Neural cell (in vitro differentiated cells): ENCODE measurements around the gene UBAP1. TPM values are rescaled to one million over a fixed set of nuclear protein-coding genes. Genes with fewer than 3 reads are reported as not detected.

Experiments
- H2AFZ ChIP-seq: fragments of 200-600, 300-800 bp; sonication (generic), shearing (Covaris generic); 2 replicates; pipeline ENCODE4 v1.6.0; 2014; ENCODE audit warnings: low read depth, mild to moderate bottlenecking, antibody characterized with exemption, low read length, moderate library complexity
- H3F3A ChIP-seq: fragments of 200-600 bp; shearing (Covaris generic); 2 replicates; pipeline ENCODE4 v1.6.1; 2016; ENCODE audit warnings: mild to moderate bottlenecking, moderate library complexity, mixed read lengths, antibody characterized with exemption, low read length; ENCODE audit not compliant: insufficient read depth, poor library complexity, severe bottlenecking
- H3K27ac ChIP-seq: fragments of 200-600, 300-800 bp; sonication (generic), shearing (Covaris generic); 2 replicates; pipeline ENCODE4 v1.5.1; 2014; ENCODE audit warnings: mild to moderate bottlenecking, low read length, moderate library complexity
- H3K27me3 ChIP-seq: fragments of 300-800, 200-600 bp; sonication (generic), shearing (Covaris generic); 2 replicates; pipeline ENCODE4 v1.6.0; 2014; ENCODE audit warnings: mild to moderate bottlenecking, low read depth, low read length, moderate library complexity; ENCODE audit not compliant: insufficient read depth
- H3K36me3 ChIP-seq: fragments of 300-800, 200-600 bp; sonication (generic), shearing (Covaris generic); 2 replicates; pipeline ENCODE4 v1.5.1; 2014; ENCODE audit warnings: mild to moderate bottlenecking, antibody characterized with exemption, low read length, moderate library complexity; ENCODE audit not compliant: insufficient read depth
- H3K4me2 ChIP-seq: fragments of 300-800, 200-600 bp; sonication (generic), shearing (Covaris generic); 2 replicates; pipeline ENCODE4 v1.6.0; 2014; ENCODE audit warnings: mild to moderate bottlenecking, low read length
- H3K4me3 ChIP-seq: fragments of 300-800, 200-600 bp; sonication (generic), shearing (Covaris generic); 2 replicates; pipeline ENCODE4 v1.5.1; 2014; ENCODE audit warnings: mild to moderate bottlenecking, low read length, moderate library complexity
- H3K79me2 ChIP-seq: fragments of 200-600 bp; shearing (Covaris generic); replicated peaks from 2 replicates; pipeline ENCODE4 v1.6.0; 2014; ENCODE audit warnings: mild to moderate bottlenecking, low read length, moderate library complexity; ENCODE audit not compliant: insufficient read depth
- H3K9ac ChIP-seq: fragments of 300-800, 200-600 bp; sonication (generic), shearing (Covaris generic); 2 replicates; pipeline ENCODE4 v1.6.1; 2016; ENCODE audit warnings: mild to moderate bottlenecking, low read length, mixed read lengths
- H3K9me2 ChIP-seq: fragments of 200-600 bp; shearing (Covaris generic); 2 replicates; pipeline ENCODE4 v1.6.1; 2016; ENCODE audit warnings: mild to moderate bottlenecking, low read length, mixed read lengths; ENCODE audit not compliant: insufficient read depth
- H3K9me3 ChIP-seq: fragments of 200-600, 300-800 bp; sonication (generic), shearing (Covaris generic); 2 replicates; pipeline ENCODE4 v1.6.1; 2016; ENCODE audit warnings: mild to moderate bottlenecking, mixed run types, low read length, moderate library complexity, mixed read lengths
- H4K20me1 ChIP-seq: fragments of 200-600 bp; shearing (Covaris generic); 2 replicates; pipeline ENCODE4 v1.6.1; 2016; ENCODE audit warnings: mild to moderate bottlenecking, mixed run types; ENCODE audit not compliant: insufficient read depth
- EP300 ChIP-seq: fragments of 450-650 bp; conservative IDR thresholded peaks from 2 replicates; pipeline ENCODE4 v1.6.1; 2014; ENCODE audit warnings: antibody characterized with exemption, mild to moderate bottlenecking, moderate library complexity; ENCODE audit not compliant: poor library complexity, severe bottlenecking
- EZH2 ChIP-seq: fragments of 200-600, 300-800 bp; shearing (Covaris generic), sonication (generic); IDR thresholded peaks from 2 replicates; pipeline ENCODE4 v1.6.1; 2014; ENCODE audit warnings: antibody characterized with exemption, low read length, borderline replicate concordance, mild to moderate bottlenecking; ENCODE audit not compliant: insufficient read depth, poor library complexity, severe bottlenecking
- MXI1 ChIP-seq: fragments of 450-650 bp; conservative IDR thresholded peaks from 2 replicates; pipeline ENCODE4 v1.6.1; 2014; ENCODE audit warnings: antibody characterized with exemption, mild to moderate bottlenecking; ENCODE audit not compliant: poor library complexity, severe bottlenecking
- POLR2AphosphoS5 ChIP-seq: IDR thresholded peaks from 2 replicates; pipeline ENCODE4 v1.6.1; 2012
- RAD21 ChIP-seq: fragments of 450-650 bp; conservative IDR thresholded peaks from 2 replicates; pipeline ENCODE4 v1.6.1; 2014; ENCODE audit warnings: antibody characterized with exemption, mild to moderate bottlenecking, moderate library complexity
- SMC3 ChIP-seq: fragments of 450-650 bp; conservative IDR thresholded peaks from 2 replicates; pipeline ENCODE4 v1.6.1; 2014; ENCODE audit warnings: antibody characterized with exemption, mild to moderate bottlenecking, moderate library complexity; ENCODE audit not compliant: poor library complexity
- TAF1 ChIP-seq: IDR thresholded peaks from 2 replicates; pipeline ENCODE4 v1.6.1; 2012; ENCODE audit warnings: low read depth
- polyA plus RNA-seq: library from polyadenylated mRNA; depleted of rRNA; stranded (reverse); fragments of >200 nt; gene quantifications from 2 replicates; pipeline ENCODE4 v1.2.3, GENCODE V29; 2014
- TF ChIP-seq, protein P1 (sequence below): fragments of 450-650 bp; IDR thresholded peaks from 2 replicates; pipeline ENCODE4 v1.5.1; 2014; ENCODE audit warnings: antibody characterized with exemption, mild to moderate bottlenecking, moderate library complexity; ENCODE audit not compliant: poor library complexity, severe bottlenecking
- TF ChIP-seq, protein P2 (sequence below): IDR thresholded peaks from 2 replicates; pipeline ENCODE4 v1.6.1; 2012; ENCODE audit warnings: borderline replicate concordance

Gene UBAP1
- polyA plus RNA-seq, 1 donor from 2014 or later = 35.1 TPM

DNA sequence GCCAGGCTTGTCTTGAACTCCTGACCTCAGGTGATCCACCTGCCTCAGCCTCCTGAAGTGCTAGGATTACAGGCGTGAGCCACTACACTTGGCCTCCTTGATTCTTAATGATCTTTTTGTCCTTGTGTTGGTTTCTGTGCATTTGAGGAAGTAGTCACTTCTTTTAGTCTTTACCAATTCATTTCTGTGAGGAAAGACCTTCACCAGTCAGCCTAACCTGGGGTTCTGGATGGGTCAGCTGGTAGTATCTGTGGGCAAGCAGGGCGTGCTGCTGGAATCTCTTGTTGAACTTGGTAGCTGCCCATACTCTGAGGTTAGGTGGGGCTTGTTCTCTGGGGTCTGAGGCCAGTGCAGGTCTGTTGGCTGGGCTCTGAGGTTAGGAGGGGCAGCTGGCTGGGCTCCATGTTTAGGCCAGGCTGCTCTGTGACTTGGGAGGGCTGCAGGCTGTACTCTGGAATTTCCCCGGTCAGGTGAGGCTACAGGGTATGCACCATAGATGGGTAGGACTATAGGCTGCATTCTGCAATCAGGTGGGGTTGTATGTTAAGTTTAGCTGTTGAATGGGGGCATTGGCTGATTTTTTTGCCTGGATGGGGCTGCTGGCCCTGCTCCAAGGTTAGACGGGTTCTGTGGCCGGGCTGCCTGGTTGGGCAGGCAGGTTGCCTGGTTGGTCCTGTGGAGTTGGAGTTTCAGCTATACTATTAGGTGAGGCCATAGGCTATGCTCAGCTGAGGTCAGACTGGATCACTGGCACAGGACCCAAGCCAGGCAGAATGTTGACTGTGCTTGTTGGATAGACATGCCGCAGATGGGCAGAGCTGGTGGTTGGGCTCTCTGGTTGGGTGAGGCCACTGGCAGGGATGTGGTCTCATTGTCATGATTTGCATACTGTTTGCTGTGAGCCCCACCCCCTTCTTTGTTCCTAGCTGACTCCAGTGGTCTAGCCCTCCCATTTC, 19.2 kb downstream of the UBAP1 start:
- no peak overlapping the region for H2AFZ ChIP-seq
- no peak overlapping the region for H3K9ac ChIP-seq
- peaks cover 17% of the 10 kb centered on the region for H3K79me2 ChIP-seq
- H3F3A ChIP-seq = no peaks in the 10 kb centered on the region
- no peaks in the 10 kb centered on the region for H3K9me2 ChIP-seq
- H3K27me3 ChIP-seq = no peaks in the 10 kb centered on the region
- H3K4me3 ChIP-seq = no peak overlapping the region
- TF ChIP-seq TAF1 (no peak), MXI1 (no peak), EZH2 (no peak), RAD21 (no peak), EP300 (no peak), SMC3 (no peak), POLR2AphosphoS5 (no peak)
- TF ChIP-seq, protein P1, sequence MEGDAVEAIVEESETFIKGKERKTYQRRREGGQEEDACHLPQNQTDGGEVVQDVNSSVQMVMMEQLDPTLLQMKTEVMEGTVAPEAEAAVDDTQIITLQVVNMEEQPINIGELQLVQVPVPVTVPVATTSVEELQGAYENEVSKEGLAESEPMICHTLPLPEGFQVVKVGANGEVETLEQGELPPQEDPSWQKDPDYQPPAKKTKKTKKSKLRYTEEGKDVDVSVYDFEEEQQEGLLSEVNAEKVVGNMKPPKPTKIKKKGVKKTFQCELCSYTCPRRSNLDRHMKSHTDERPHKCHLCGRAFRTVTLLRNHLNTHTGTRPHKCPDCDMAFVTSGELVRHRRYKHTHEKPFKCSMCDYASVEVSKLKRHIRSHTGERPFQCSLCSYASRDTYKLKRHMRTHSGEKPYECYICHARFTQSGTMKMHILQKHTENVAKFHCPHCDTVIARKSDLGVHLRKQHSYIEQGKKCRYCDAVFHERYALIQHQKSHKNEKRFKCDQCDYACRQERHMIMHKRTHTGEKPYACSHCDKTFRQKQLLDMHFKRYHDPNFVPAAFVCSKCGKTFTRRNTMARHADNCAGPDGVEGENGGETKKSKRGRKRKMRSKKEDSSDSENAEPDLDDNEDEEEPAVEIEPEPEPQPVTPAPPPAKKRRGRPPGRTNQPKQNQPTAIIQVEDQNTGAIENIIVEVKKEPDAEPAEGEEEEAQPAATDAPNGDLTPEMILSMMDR = no peak
- TF ChIP-seq, protein P2, sequence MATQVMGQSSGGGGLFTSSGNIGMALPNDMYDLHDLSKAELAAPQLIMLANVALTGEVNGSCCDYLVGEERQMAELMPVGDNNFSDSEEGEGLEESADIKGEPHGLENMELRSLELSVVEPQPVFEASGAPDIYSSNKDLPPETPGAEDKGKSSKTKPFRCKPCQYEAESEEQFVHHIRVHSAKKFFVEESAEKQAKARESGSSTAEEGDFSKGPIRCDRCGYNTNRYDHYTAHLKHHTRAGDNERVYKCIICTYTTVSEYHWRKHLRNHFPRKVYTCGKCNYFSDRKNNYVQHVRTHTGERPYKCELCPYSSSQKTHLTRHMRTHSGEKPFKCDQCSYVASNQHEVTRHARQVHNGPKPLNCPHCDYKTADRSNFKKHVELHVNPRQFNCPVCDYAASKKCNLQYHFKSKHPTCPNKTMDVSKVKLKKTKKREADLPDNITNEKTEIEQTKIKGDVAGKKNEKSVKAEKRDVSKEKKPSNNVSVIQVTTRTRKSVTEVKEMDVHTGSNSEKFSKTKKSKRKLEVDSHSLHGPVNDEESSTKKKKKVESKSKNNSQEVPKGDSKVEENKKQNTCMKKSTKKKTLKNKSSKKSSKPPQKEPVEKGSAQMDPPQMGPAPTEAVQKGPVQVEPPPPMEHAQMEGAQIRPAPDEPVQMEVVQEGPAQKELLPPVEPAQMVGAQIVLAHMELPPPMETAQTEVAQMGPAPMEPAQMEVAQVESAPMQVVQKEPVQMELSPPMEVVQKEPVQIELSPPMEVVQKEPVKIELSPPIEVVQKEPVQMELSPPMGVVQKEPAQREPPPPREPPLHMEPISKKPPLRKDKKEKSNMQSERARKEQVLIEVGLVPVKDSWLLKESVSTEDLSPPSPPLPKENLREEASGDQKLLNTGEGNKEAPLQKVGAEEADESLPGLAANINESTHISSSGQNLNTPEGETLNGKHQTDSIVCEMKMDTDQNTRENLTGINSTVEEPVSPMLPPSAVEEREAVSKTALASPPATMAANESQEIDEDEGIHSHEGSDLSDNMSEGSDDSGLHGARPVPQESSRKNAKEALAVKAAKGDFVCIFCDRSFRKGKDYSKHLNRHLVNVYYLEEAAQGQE = no peak
- no peaks in the 10 kb centered on the region for H3K36me3 ChIP-seq
- no peaks in the 10 kb centered on the region for H4K20me1 ChIP-seq
- H3K9me3 ChIP-seq = no peaks in the 10 kb centered on the region
- no peak overlapping the region for H3K27ac ChIP-seq
- H3K4me2 ChIP-seq = no peak overlapping the region

DNA sequence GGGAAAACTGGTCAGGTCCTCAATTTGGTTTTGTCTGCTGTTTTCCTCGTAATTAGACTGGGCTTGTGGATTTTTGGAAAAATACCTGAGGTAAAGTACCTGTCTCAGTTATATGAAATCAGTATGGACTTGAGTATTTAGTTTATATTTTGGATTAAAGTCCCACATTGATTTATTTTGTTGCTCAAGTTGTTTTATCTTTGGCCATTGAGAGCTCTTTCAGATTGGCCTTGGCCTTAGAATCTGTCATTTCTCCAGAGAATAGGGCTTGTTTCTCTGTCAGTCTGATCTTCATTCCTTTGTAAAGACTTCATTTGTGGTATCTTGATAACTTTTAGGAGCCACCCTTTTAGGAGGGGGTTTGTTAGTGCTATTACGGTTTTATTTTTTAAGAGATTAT, 21.2 kb downstream of the UBAP1 start:
- no peaks in the 10 kb centered on the region for H3K9me2 ChIP-seq
- no peaks in the 10 kb centered on the region for H3K36me3 ChIP-seq
- H3K4me3 ChIP-seq = no peak overlapping the region
- no peaks in the 10 kb centered on the region for H3F3A ChIP-seq
- no peak overlapping the region for H3K9ac ChIP-seq
- H3K27ac ChIP-seq = no peak overlapping the region
- H3K4me2 ChIP-seq = no peak overlapping the region
- H3K9me3 ChIP-seq = no peaks in the 10 kb centered on the region
- H4K20me1 ChIP-seq = no peaks in the 10 kb centered on the region
- H3K27me3 ChIP-seq = no peaks in the 10 kb centered on the region
- peaks cover 17% of the 10 kb centered on the region for H3K79me2 ChIP-seq
- no peak for TF ChIP-seq RAD21
- no peak for TF ChIP-seq EZH2
- TF ChIP-seq, protein P2 = no peak
- TF ChIP-seq TAF1 = no peak
- no peak for TF ChIP-seq EP300
- TF ChIP-seq, protein P1 = no peak
- H2AFZ ChIP-seq = no peak overlapping the region
